HG03460 (cell line): ENCODE measurements around the gene EDIL3.
"Not testable (repeated sequence)": the region's sequence is repeated elsewhere in the genome, so short reads cannot be mapped to it uniquely, and the experiment has no call there.

Source experiments
- ATAC-seq: cut with Tn5 transposase; IDR thresholded peaks from one replicate; pipeline ENCODE4 v1.9.1; 2021; ENCODE audit not compliant: unreplicated experiment

EDIL3 gene

GRCh38 chr5:84191281-84191680, 193.4 kb downstream of the EDIL3 start:
- no peak for ATAC-seq

- no peak for ATAC-seq
Measured at GRCh38 chr5:84184857-84185256, 199.8 kb downstream of the EDIL3 start.

- ATAC-seq: no peak
Measured at GRCh38 chr5:84181093-84181492, 203.6 kb downstream of the EDIL3 start.

GRCh38 chr5:84168841-84169240, 215.8 kb downstream of the EDIL3 start:
- ATAC-seq: no peak

GRCh38 chr5:84163671-84164070, 221.0 kb downstream of the EDIL3 start:
- ATAC-seq: no peak

- ATAC-seq: no peak
Measured at GRCh38 chr5:84162695-84163094, 222.0 kb downstream of the EDIL3 start.

GRCh38 chr5:84160650-84161049, 224.0 kb downstream of the EDIL3 start:
- ATAC-seq: not testable (repeated sequence)

- no peak for ATAC-seq
Measured at GRCh38 chr5:84149094-84149493, 235.6 kb downstream of the EDIL3 start.

GRCh38 chr5:84148651-84149050, 236.0 kb downstream of the EDIL3 start:
- ATAC-seq: no peak

GRCh38 chr5:84137541-84137940, 247.1 kb downstream of the EDIL3 start:
- ATAC-seq: no peak

- ATAC-seq: no peak
Measured at GRCh38 chr5:84131372-84131771, 253.3 kb downstream of the EDIL3 start.

GRCh38 chr5:84130006-84130580, 254.6 kb downstream of the EDIL3 start:
- ATAC-seq: no peak

- ATAC-seq: no peak
Measured at GRCh38 chr5:84125216-84125615, 259.5 kb downstream of the EDIL3 start.

GRCh38 chr5:84119252-84119651, 265.4 kb downstream of the EDIL3 start:
- no peak for ATAC-seq

GRCh38 chr5:84118551-84118950, 266.1 kb downstream of the EDIL3 start:
- ATAC-seq: no peak

- ATAC-seq: no peak
Measured at GRCh38 chr5:84115727-84116126, 269.0 kb downstream of the EDIL3 start.

GRCh38 chr5:84113246-84114105, 271.2 kb downstream of the EDIL3 start:
- no peak for ATAC-seq

- ATAC-seq: no peak
Measured at GRCh38 chr5:84092738-84093137, 291.9 kb downstream of the EDIL3 start.

- ATAC-seq: no peak
Measured at GRCh38 chr5:84091127-84091799, 293.4 kb downstream of the EDIL3 start.

GRCh38 chr5:84088996-84089395, 295.7 kb downstream of the EDIL3 start:
- ATAC-seq: no peak

- no peak for ATAC-seq
Measured at GRCh38 chr5:84086511-84086910, 298.2 kb downstream of the EDIL3 start.
